BJ (cell line): Measurements from ENCODE around the gene PCBP3. TPM values are rescaled to one million over a fixed set of nuclear protein-coding genes. Genes with fewer than 3 reads are reported as not detected.

Source experiments
- CTCF ChIA-PET: fragments of 350-600 bp; formaldehyde crosslinking; extraction: SDS; loops from one replicate; lab custom pipeline; 2021; ENCODE audit warnings: antibody characterized with exemption, inconsistent platforms; lab: Yijun Ruan, JAX
- POLR2A ChIA-PET: fragments of 300-600 bp; sonication (Branson Sonifier 250); formaldehyde crosslinking; extraction: SDS; loops from one replicate; lab custom pipeline; 2021; ENCODE audit warnings: antibody characterized with exemption; lab: Charles Lee
- DNase-seq: peaks from one replicate; pipeline ENCODE4 v3.0.0-alpha.2; 2011; ENCODE audit warnings: low read depth
- H3K27me3 ChIP-seq: 2 replicates; pipeline ENCODE4 v1.6.0; 2011; ENCODE audit warnings: low read length; ENCODE audit not compliant: control insufficient read depth, insufficient read depth
- H3K36me3 ChIP-seq: 2 replicates; pipeline ENCODE4 v1.5.1; 2011; ENCODE audit warnings: low read length; ENCODE audit not compliant: control insufficient read depth, insufficient read depth
- H3K4me3 ChIP-seq: 2 replicates; pipeline ENCODE4 v1.5.1; 2011; ENCODE audit warnings: low read depth, mild to moderate bottlenecking, control low read depth, low read length
- polyA plus RNA-seq: library from polyadenylated mRNA; depleted of rRNA; stranded (reverse); fragments of >200 nt; gene quantifications from 2 replicates; pipeline ENCODE4 v1.2.3, GENCODE V29; 2011
- TF ChIP-seq, protein P1 (sequence below): IDR thresholded peaks from 2 replicates; pipeline ENCODE4 v1.5.1; 2011; ENCODE audit warnings: low read depth, mild to moderate bottlenecking, control low read depth, inconsistent platforms, low read length, moderate library complexity; ENCODE audit not compliant: insufficient read depth

The PCBP3 gene
- polyA plus RNA-seq, 1 experiment, result 2.1 TPM

DNA sequence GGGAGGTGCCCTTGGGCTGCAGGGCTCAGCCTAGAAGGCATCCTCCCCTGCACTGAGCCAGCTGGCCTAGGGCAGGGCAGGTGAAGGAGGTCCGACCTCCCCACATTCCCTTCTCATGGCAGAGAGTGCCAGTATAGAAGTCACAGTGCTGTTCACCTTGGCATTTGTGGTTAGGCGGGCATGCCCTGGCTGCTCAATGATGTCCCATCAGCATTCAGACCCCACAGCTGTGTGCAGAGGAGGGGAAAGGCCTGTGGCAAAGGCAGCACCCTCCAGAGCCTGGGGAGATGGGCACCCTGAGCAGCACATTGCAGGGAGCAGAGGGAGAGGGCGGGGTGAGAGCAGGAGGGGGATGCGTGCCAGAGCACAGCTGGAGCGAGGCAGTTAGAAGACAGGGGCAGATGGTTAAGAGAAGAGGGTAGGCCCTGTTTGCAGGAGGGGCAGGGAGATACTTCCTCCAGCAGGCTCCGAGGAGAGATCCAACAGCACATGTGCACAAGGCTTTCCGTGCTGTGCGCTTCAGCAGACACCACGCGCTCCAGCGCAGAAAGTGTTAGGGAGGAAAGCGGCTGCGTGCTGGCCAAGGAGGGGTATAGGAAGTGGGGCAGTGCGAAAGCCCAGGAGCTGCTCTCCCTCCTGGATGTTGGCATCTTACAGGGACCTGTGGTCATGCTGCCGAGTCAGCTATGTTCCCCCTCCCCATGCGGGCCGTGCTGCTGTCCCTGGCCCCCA lies 294.4 kb downstream of the PCBP3 start:
- CTCF ChIA-PET, result interaction anchor here (4.6 kb wide), 1 partner anchor 15 kb away, joined by 14 read pairs; no protein-coding TSS in a partner anchor

DNA sequence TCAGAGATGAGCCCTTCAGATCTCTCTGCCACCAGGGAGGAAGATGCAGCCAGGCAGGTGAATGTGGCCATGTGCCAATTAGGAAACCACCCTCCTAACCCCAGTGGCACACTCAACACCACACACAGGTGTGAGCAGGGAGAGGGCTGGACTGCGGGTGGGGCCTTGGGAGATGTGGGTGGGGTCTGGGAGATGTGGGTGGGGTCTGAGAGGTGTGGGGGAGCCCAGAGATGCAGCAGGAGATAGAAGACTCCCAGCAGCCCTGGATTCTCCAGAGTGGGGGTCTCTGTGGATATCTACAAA lies 294.9 kb downstream of the PCBP3 start:
- H3K36me3 ChIP-seq, result no peaks in the 10 kb centered on the region
- POLR2A ChIA-PET, result no interaction called here
- TF ChIP-seq, protein P1, sequence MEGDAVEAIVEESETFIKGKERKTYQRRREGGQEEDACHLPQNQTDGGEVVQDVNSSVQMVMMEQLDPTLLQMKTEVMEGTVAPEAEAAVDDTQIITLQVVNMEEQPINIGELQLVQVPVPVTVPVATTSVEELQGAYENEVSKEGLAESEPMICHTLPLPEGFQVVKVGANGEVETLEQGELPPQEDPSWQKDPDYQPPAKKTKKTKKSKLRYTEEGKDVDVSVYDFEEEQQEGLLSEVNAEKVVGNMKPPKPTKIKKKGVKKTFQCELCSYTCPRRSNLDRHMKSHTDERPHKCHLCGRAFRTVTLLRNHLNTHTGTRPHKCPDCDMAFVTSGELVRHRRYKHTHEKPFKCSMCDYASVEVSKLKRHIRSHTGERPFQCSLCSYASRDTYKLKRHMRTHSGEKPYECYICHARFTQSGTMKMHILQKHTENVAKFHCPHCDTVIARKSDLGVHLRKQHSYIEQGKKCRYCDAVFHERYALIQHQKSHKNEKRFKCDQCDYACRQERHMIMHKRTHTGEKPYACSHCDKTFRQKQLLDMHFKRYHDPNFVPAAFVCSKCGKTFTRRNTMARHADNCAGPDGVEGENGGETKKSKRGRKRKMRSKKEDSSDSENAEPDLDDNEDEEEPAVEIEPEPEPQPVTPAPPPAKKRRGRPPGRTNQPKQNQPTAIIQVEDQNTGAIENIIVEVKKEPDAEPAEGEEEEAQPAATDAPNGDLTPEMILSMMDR, result no peak
- no peak overlapping the region for H3K4me3 ChIP-seq
- DNase-seq, result no peak
- CTCF ChIA-PET, result no interaction called here
- no peaks in the 10 kb centered on the region; the same call in 1 of the 2 replicates for H3K27me3 ChIP-seq

More for the DNA sequence above, 294.4 kb downstream of the PCBP3 start:
- Histone ChIP-seq H3K36me3 (no peaks in the 10 kb centered on the region), H3K27me3 (no peaks in the 10 kb centered on the region; the same call in 1 of the 2 replicates), H3K4me3 (no peak overlapping the region)
- POLR2A ChIA-PET, result no interaction called here
- TF ChIP-seq, protein P1, result no peak
- DNase-seq, result no peak

- ChIA-PET POLR2A (no interaction called here), CTCF (interaction anchor here (0.9 to 1.2 kb wide), 2 partner anchors 13 to 16 kb away, joined by 3 read pairs; no protein-coding TSS in a partner anchor)
- H3K4me3 ChIP-seq, result no peak overlapping the region
Measured at GRCh38 chr21:45938811-45939520, 295.4 kb downstream of the PCBP3 start.

GRCh38 chr21:45939521-45940045 lies 296.1 kb downstream of the PCBP3 start:
- no peaks in the 10 kb centered on the region; the same call in 1 of the 2 replicates for H3K27me3 ChIP-seq
- no peak overlapping the region for H3K4me3 ChIP-seq
- POLR2A ChIA-PET, result no interaction called here
- TF ChIP-seq, protein P1, result no peak
- H3K36me3 ChIP-seq, result no peaks in the 10 kb centered on the region
- CTCF ChIA-PET, result interaction anchor here (0.9 to 1.2 kb wide), 3 partner anchors 13 to 31 kb away, joined by 3 read pairs; no protein-coding TSS in a partner anchor
- no peak for DNase-seq

More at GRCh38 chr21:45938811-45939520, 295.4 kb downstream of the PCBP3 start:
- DNase-seq, result no peak
- no peaks in the 10 kb centered on the region for H3K36me3 ChIP-seq
- H3K27me3 ChIP-seq, result no peaks in the 10 kb centered on the region; the same call in 1 of the 2 replicates
- TF ChIP-seq, protein P1, result no peak

DNA sequence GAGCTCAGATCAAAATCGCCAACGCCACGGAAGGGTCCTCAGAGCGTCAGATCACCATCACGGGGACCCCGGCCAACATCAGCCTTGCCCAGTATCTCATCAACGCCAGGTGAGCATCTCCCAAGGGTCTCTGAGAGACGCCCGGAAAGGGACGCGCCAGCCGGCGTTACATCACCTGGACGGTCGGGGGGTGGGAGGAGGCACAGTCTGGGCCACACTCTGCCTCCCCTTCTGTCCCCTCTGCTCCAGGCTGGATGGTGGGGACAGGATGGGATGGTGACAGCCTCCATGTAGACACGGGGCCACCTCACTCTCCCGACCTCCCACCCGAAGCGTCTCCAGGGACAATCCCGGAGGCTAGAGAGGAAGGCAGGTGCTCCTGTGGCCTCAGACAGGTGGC lies 296.6 kb downstream of the PCBP3 start:
- TF ChIP-seq, protein P1, result no peak
- CTCF ChIA-PET, result interaction anchor here (1.0 to 1.2 kb wide), 2 partner anchors 12 to 31 kb away, joined by 3 read pairs; no protein-coding TSS in a partner anchor
- no peaks in the 10 kb centered on the region for H3K36me3 ChIP-seq
- POLR2A ChIA-PET, result no interaction called here
- DNase-seq, result no peak
- H3K27me3 ChIP-seq, result no peaks in the 10 kb centered on the region; the same call in 1 of the 2 replicates
- no peak overlapping the region for H3K4me3 ChIP-seq
